HG03571 (cell line): ENCODE results near the gene PSMC4.
"Not testable (repeated sequence)": the region's sequence is repeated elsewhere in the genome, so short reads cannot be mapped to it uniquely, and the experiment has no call there.

Experiments
- ATAC-seq: cut with Tn5 transposase; IDR thresholded peaks from one replicate; pipeline ENCODE4 v1.9.1; 2021; ENCODE audit not compliant: unreplicated experiment

The PSMC4 gene

GRCh38 chr19:39943586-39943985, 27.4 kb upstream of the PSMC4 start:
- ATAC-seq: no peak

DNA sequence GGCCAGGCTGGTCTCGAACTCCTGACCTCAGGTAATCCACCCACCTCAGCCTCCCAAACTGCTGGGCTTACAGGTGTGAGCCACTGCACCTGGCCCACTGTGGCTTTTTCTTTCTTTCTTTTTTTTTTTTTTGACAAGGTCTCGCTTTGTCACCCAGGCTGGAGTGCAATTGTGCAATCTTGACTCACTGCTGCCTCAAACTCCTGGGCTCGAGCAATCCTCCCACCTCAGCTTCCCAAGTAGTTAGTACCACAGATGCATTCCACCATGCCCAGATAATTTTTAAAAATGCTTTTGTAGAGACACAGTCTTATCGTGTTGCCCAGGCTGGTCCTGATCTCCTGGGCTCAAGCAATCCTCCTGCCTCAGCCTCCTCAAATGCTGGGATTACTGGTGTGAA, 24.4 kb upstream of the PSMC4 start:
- ATAC-seq: no peak

- ATAC-seq: no peak
Observed at GRCh38 chr19:39949026-39949747, 21.8 kb upstream of the PSMC4 start.

GRCh38 chr19:39951065-39951650, 19.8 kb upstream of the PSMC4 start:
- ATAC-seq: no peak

GRCh38 chr19:39951686-39952085, 19.3 kb upstream of the PSMC4 start:
- no peak for ATAC-seq

DNA sequence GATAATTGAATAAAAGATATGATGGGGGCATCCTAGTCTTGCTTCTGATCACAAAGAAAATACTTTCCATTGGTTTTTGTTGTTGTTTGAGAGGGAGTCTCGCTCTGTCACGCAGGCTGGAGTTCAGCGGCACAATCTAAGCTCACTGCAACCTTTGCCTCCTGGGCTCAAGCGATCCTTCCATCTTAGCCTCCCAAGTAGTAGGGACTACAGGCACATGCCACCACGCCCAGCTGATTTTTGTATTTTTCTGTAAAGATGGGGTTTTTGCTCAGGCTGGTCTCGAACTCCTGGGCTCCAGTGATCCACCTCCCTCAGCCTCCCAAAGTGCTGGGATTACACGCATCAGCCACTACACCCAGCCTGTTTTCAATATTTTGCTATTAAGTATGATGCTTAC, 17.1 kb upstream of the PSMC4 start:
- ATAC-seq: no peak

- ATAC-seq: not testable (repeated sequence)
Observed at GRCh38 chr19:39957886-39958285, 13.1 kb upstream of the PSMC4 start.

GRCh38 chr19:39958942-39959341, 12.0 kb upstream of the PSMC4 start:
- not testable (repeated sequence) for ATAC-seq

- not testable (repeated sequence) for ATAC-seq
Observed at GRCh38 chr19:39959407-39959806, 11.6 kb upstream of the PSMC4 start.

- ATAC-seq: no peak
Observed at GRCh38 chr19:39963898-39964297, 7.1 kb upstream of the PSMC4 start.

GRCh38 chr19:39966617-39967016, 4.3 kb upstream of the PSMC4 start:
- no peak for ATAC-seq

- ATAC-seq: no peak
Observed at GRCh38 chr19:39967561-39967960, 3.4 kb upstream of the PSMC4 start.

DNA sequence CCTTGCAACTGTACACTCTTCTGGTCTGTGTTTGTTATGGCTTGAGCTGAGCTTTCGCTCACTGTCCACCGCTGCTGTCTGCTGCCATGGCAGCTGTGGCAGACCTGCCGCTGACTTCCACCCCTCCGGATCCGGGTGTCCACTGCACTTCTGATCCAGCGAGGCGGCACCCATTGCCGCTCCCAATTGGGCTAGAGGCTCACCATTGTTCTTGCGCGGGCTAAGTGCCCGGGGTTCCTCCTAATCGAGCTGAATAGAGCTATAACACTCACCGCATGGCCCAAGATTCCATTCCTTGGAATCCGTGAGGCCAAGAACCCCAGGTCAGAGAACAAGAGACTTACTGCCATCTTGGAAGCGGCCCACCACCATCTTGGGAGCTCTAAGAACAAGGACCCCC, 2.2 kb upstream of the PSMC4 start:
- no peak for ATAC-seq

GRCh38 chr19:39969266-39969665, 1.7 kb upstream of the PSMC4 start:
- no peak for ATAC-seq

GRCh38 chr19:39969681-39970424, 1.1 kb upstream of the PSMC4 start:
- ATAC-seq: no peak

DNA sequence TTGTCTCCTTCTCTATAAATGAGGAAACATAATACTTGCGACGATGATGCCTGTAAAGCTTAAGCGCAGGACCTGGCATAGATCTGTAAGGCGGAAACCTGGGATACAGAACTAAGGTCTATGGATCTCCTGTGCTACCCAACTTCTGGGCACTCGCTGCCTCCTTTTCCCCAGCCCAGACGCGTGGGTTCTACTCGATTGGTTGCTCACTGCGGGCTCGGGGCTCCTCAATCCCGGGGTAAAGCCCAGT, 615 bp upstream of the PSMC4 start:
- no peak for ATAC-seq

DNA sequence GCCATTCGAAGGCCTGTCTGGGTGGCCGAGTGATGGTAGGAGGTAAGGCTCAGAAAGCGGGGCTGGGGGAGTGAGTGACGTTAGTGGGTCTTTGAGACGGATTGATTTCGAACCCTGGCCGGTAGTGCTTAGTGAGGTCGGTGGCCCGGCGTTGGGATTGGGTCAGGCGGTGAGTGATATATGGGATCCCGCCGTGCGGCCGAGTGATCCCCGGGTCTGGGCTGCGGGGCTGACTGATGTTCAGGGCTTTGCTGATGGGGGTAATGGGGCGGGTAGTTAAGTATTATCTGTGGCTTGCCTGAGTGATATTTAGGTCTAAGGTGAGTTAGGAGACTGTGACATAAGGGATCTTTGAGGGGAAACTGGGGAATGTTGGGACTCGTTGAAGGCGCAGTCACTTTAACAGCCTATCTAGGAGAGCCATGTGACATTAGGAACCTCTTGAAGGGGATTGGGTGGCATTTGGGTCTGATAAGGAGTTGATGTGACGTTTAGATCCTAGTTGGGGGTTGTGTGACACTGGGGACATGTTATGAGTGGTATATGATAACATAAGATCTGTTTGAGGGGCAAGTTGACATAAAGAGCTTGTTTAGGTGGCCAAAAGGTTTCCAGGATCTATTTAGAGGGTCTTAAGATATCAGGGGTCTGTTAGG, 543 bp downstream of the PSMC4 start:
- ATAC-seq: no peak

- no peak for ATAC-seq
Observed at GRCh38 chr19:39974377-39975155, 3.6 kb downstream of the PSMC4 start.

- ATAC-seq: no peak
Observed at GRCh38 chr19:39982883-39983282, 11.9 kb downstream of the PSMC4 start.

DNA sequence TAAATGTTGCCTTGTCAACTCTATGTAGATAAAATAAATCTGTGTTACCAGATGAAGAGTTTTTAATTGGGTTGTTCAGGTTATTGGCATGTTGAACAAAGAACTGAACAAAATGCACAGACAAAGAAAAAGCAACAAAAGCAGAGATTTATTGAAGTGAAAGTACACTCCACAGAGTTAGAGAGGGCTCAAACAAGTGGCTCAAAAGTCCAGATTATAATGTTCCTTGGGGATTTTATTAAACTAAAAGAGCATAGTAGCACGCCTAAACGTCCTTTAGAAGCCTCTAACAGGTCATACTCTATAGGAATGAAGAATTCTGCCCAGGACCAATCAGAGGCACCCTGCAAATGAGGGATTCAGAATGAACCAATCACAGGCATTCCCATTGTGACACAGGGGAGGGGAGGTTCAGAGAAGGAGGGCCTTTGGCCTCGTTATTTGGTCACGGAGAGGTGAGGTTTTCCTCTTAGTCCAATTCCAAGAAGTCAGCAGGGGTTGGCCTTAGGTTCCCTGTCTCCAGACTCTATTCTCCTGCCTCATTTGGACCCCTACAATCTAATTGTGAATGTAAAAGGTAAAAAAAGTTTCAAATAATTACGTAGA, 12.8 kb downstream of the PSMC4 start:
- ATAC-seq: no peak

- no peak for ATAC-seq
Observed at GRCh38 chr19:39986643-39987042, 15.7 kb downstream of the PSMC4 start.
